Keratinocyte (primary cell): Measurements from ENCODE around the gene HOXB6. TPM values are rescaled to one million over a fixed set of nuclear protein-coding genes. Genes with fewer than 3 reads are reported as not detected.

ENCODE experiments used
- DNase-seq: peaks from one replicate; pipeline ENCODE4 v3.0.0-alpha.2; 2011; ENCODE audit warnings: low read depth, missing footprints, low spot score
- FAIRE-seq: peaks from 2 replicates; lab custom pipeline; 2011; peaks lifted over from hg19 to GRCh38; lab: Jason Lieb, UNC
- H2AFZ ChIP-seq: 2 replicates; pipeline ENCODE4 v1.6.0; 2012; ENCODE audit warnings: low read length, control low read depth, inconsistent platforms; ENCODE audit not compliant: control insufficient read depth
- H3K27ac ChIP-seq: 2 replicates; pipeline ENCODE4 v1.5.1; 2011; ENCODE audit warnings: low read length; ENCODE audit not compliant: control insufficient read depth, insufficient read depth
- H3K27me3 ChIP-seq: 3 replicates; pipeline ENCODE4 v1.6.0; 2011; ENCODE audit warnings: low read length; ENCODE audit not compliant: control insufficient read depth, insufficient read depth; ENCODE audit errors: extremely low read depth
- H3K36me3 ChIP-seq, 2 experiments: 2 replicates in 1 of 2; 3 replicates in 1 of 2; pipeline ENCODE4 v1.5.1; 2011; ENCODE audit warnings: low read length in 2 of 2, mild to moderate bottlenecking in 1 of 2; ENCODE audit not compliant: control insufficient read depth in 2 of 2, insufficient read depth in 2 of 2; ENCODE audit errors: extremely low read depth in 1 of 2
- H3K4me1 ChIP-seq: 3 replicates; pipeline ENCODE4 v1.5.1; 2011; ENCODE audit warnings: low read length; ENCODE audit not compliant: control insufficient read depth, insufficient read depth; ENCODE audit errors: extremely low read depth
- H3K4me2 ChIP-seq: 3 replicates; pipeline ENCODE4 v1.6.0; 2011; ENCODE audit warnings: low read depth, low read length; ENCODE audit not compliant: control insufficient read depth, insufficient read depth; ENCODE audit errors: extremely low read depth
- H3K4me3 ChIP-seq, 3 experiments: fragments of 200-600 bp in 1 of 3; sonication (generic) in 1 of 3; 2 replicates in 2 of 3; 3 replicates in 1 of 3; pipeline ENCODE4 v1.5.1; 2011 to 2016; ENCODE audit warnings: low read length in 3 of 3, mild to moderate bottlenecking in 3 of 3, control low read depth in 2 of 3, inconsistent platforms in 1 of 3, low read depth in 1 of 3, mixed read lengths in 1 of 3, mixed run types in 1 of 3, moderate library complexity in 1 of 3; ENCODE audit not compliant: control insufficient read depth in 2 of 3, insufficient read depth in 2 of 3; ENCODE audit errors: extremely low read depth in 1 of 3
- H3K79me2 ChIP-seq: 2 replicates; pipeline ENCODE4 v1.6.0; 2012; ENCODE audit warnings: low read length; ENCODE audit not compliant: control insufficient read depth, insufficient read depth
- H3K9ac ChIP-seq: 3 replicates; pipeline ENCODE4 v1.6.0; 2011; ENCODE audit warnings: low read length; ENCODE audit not compliant: control insufficient read depth, insufficient read depth; ENCODE audit errors: extremely low read depth
- H3K9me1 ChIP-seq: 3 replicates; pipeline ENCODE4 v1.6.0; 2011; ENCODE audit warnings: low read length; ENCODE audit not compliant: control insufficient read depth, insufficient read depth; ENCODE audit errors: extremely low read depth
- H3K9me3 ChIP-seq: 2 replicates; pipeline ENCODE4 v1.5.1; 2012; ENCODE audit warnings: low read depth, low read length; ENCODE audit not compliant: control insufficient read depth
- H4K20me1 ChIP-seq: 3 replicates; pipeline ENCODE4 v1.6.0; 2011; ENCODE audit warnings: low read length; ENCODE audit not compliant: control insufficient read depth, insufficient read depth; ENCODE audit errors: extremely low read depth
- CTCF ChIP-seq, 3 experiments: IDR thresholded peaks in 1 of 3; conservative IDR thresholded peaks in 1 of 3; optimal IDR thresholded peaks in 1 of 3; 2 replicates in 2 of 3; 3 replicates in 1 of 3; pipeline versions ENCODE3 to v1.5.1; 2011; ENCODE audit warnings: low read length in 3 of 3, mild to moderate bottlenecking in 3 of 3, moderate library complexity in 2 of 3, control low read depth in 1 of 3, inconsistent platforms in 1 of 3; ENCODE audit not compliant: insufficient read depth in 2 of 3; ENCODE audit errors: extremely low read depth in 1 of 3
- EZH2 ChIP-seq: IDR thresholded peaks from one replicate; pipeline ENCODE4 v1.6.1; 2012; ENCODE audit warnings: inconsistent platforms, mild to moderate bottlenecking, low read length, moderate library complexity
- dilution Hi-C: fragments of 300-500 bp; cut with MboI; formaldehyde crosslinking; loops from one replicate; pipeline ENCODE4 v1.7.0; 2020; ENCODE audit warnings: low sequenced_read_pairs; ENCODE audit not compliant: extremely low pct_ligation_motif_present
- polyA plus RNA-seq, 5 experiments: library from polyadenylated mRNA; depleted of rRNA in 3 of 5; stranded (reverse) in 3 of 5; stranded (forward) in 1 of 5; unstranded in 1 of 5; fragments of >200 nt; gene quantifications; 1 replicate in 1 of 5; 2 replicates in 3 of 5; 3 replicates in 1 of 5; pipeline versions ENCODE4 v1.2.1 to v1.2.3, GENCODE V29; 2011 to 2012; ENCODE audit warnings: missing spikeins in 2 of 5, low read depth in 1 of 5, low replicate concordance in 1 of 5

The HOXB6 gene
- polyA plus RNA-seq, 1 donor (not counting 4 experiments of a cell fraction or from before 2014, with no cell fraction given) = 0.62 TPM

GRCh38 chr17:48558057-48558830 is 46.5 kb downstream of the HOXB6 start:
- FAIRE-seq (no peak), DNase-seq (no peak)
- Histone ChIP-seq H3K36me3 (peaks cover 0 to 3% of the 10 kb centered on the region in 2 experiments), H3K9me1 (no peaks in the 10 kb centered on the region), H3K4me1 (peaks cover 14% of the 10 kb centered on the region), H3K79me2 (no peaks in the 10 kb centered on the region), H3K27me3 (peaks cover 31% of the 10 kb centered on the region), H3K9me3 (no peaks in the 10 kb centered on the region), H3K27ac (no peak overlapping the region), H3K9ac (no peak overlapping the region), H2AFZ (no peak overlapping the region), H3K4me2 (peak overlapping the region; percentile 16), H4K20me1 (no peaks in the 10 kb centered on the region), H3K4me3 (no peak overlapping the region)
- TF ChIP-seq EZH2 = no peak
- no peak for TF ChIP-seq CTCF (optimal IDR thresholded peaks at IDR 0.05 in 1 of 3, IDR thresholded peaks at IDR 0.05 in 1 of 3, conservative IDR thresholded peaks at IDR 0.05 in 1 of 3; ENCODE audit: extremely low read depth in 1 of 3, insufficient read depth in 2 of 3, low read length in 3 of 3)
- dilution Hi-C loops = no loop called here

GRCh38 chr17:48556576-48557401 is 48.0 kb downstream of the HOXB6 start:
- no peak for DNase-seq
- H3K9me1 ChIP-seq = no peaks in the 10 kb centered on the region
- H3K27me3 ChIP-seq = peaks cover 19% of the 10 kb centered on the region
- H3K4me1 ChIP-seq = peaks cover 14% of the 10 kb centered on the region
- H4K20me1 ChIP-seq = no peaks in the 10 kb centered on the region
- H3K79me2 ChIP-seq = no peaks in the 10 kb centered on the region
- H3K9ac ChIP-seq = no peak overlapping the region
- H3K4me3 ChIP-seq = no peak overlapping the region
- peaks cover 0 to 3% of the 10 kb centered on the region in 2 experiments for H3K36me3 ChIP-seq
- peak overlapping the region; percentile 49 for H3K4me2 ChIP-seq
- no peak overlapping the region for H3K27ac ChIP-seq
- TF ChIP-seq EZH2 (no peak), CTCF (optimal IDR thresholded peaks at IDR 0.05 in 1 of 3, IDR thresholded peaks at IDR 0.05 in 1 of 3, conservative IDR thresholded peaks at IDR 0.05 in 1 of 3; ENCODE audit: extremely low read depth in 1 of 3, insufficient read depth in 2 of 3, low read length in 3 of 3) (no peak)
- dilution Hi-C loops = no loop called here
- FAIRE-seq = peak; percentile 63
- peak overlapping the region; percentile 24 for H2AFZ ChIP-seq
- no peaks in the 10 kb centered on the region for H3K9me3 ChIP-seq
